Epithelial cell of proximal tubule (primary cell): ENCODE results near the gene LIME1. TPM values are rescaled to one million over a fixed set of nuclear protein-coding genes. Genes with fewer than 3 reads are reported as not detected.

Experiments used
- DNase-seq: peaks from one replicate; pipeline ENCODE4 v3.0.0-alpha.2; 2011; ENCODE audit warnings: low read depth
- H3K4me3 ChIP-seq: 2 replicates; pipeline ENCODE4 v1.5.1; 2011; ENCODE audit warnings: low read depth, mild to moderate bottlenecking, low read length
- total RNA-seq: library from RNA; depleted of rRNA; stranded (reverse); fragments of >200 nt; gene quantifications from 2 replicates; pipeline ENCODE4 v1.2.3, GENCODE V29; 2015
- TF ChIP-seq, protein P1 (sequence below): conservative IDR thresholded peaks from 2 replicates; pipeline ENCODE4 v1.5.1; 2012; ENCODE audit warnings: low read depth, mild to moderate bottlenecking, low read length

The LIME1 gene, protein sequence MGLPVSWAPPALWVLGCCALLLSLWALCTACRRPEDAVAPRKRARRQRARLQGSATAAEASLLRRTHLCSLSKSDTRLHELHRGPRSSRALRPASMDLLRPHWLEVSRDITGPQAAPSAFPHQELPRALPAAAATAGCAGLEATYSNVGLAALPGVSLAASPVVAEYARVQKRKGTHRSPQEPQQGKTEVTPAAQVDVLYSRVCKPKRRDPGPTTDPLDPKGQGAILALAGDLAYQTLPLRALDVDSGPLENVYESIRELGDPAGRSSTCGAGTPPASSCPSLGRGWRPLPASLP
- total RNA-seq, result 6.5 and 19.1 TPM in 2 replicates

DNA sequence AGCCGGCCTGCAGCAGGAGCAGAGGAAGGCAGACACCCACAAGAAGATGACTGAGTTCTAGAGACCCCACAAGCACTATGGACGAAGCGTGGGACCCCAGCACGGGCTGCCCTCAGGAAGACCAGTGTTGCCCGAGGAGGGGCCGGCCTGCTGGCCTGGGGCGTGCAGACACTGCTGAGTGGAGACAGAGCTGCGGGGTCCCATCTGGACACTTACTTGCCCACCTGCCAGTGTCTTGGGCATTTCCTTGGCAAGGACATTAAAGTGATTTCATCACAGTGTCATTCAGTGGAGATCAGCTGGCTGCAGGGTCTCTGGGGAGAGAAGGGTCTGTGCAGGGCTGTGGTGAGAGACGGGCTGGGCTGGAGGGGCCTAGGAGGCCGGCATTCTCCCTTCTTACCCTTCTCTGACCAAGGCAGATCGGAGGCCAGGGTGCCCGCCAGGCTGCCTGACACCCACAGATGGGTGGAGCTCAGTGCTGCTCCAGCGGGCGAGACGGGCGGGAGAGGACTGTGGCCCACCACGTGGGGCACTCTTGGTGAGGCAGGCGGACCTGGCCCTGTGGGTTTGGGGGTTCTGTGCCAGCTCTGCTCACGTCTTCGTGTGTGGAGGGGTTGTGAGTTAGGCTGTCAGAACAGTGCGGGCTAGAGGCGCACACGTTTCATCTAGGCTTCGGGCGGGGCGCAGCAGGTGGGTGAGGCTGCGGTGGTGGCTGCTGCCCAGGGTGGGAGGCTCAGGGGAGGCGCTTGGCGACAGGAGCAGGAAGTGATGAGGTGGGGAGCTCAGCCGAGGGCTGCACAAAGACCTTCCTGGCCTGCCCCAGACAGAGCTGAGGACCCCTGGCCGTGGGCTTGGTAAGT is at the start of gene LIME1:
LIME1 (plus strand) TSS at position 806 of the 860 bp plus-strand sequence. CDS start 886 bp downstream, outside the sequence.
- H3K4me3 ChIP-seq, result no peak within 1 kb of the TSS
- no peak for DNase-seq
- TF ChIP-seq, protein P1, sequence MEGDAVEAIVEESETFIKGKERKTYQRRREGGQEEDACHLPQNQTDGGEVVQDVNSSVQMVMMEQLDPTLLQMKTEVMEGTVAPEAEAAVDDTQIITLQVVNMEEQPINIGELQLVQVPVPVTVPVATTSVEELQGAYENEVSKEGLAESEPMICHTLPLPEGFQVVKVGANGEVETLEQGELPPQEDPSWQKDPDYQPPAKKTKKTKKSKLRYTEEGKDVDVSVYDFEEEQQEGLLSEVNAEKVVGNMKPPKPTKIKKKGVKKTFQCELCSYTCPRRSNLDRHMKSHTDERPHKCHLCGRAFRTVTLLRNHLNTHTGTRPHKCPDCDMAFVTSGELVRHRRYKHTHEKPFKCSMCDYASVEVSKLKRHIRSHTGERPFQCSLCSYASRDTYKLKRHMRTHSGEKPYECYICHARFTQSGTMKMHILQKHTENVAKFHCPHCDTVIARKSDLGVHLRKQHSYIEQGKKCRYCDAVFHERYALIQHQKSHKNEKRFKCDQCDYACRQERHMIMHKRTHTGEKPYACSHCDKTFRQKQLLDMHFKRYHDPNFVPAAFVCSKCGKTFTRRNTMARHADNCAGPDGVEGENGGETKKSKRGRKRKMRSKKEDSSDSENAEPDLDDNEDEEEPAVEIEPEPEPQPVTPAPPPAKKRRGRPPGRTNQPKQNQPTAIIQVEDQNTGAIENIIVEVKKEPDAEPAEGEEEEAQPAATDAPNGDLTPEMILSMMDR, result no peak

DNA sequence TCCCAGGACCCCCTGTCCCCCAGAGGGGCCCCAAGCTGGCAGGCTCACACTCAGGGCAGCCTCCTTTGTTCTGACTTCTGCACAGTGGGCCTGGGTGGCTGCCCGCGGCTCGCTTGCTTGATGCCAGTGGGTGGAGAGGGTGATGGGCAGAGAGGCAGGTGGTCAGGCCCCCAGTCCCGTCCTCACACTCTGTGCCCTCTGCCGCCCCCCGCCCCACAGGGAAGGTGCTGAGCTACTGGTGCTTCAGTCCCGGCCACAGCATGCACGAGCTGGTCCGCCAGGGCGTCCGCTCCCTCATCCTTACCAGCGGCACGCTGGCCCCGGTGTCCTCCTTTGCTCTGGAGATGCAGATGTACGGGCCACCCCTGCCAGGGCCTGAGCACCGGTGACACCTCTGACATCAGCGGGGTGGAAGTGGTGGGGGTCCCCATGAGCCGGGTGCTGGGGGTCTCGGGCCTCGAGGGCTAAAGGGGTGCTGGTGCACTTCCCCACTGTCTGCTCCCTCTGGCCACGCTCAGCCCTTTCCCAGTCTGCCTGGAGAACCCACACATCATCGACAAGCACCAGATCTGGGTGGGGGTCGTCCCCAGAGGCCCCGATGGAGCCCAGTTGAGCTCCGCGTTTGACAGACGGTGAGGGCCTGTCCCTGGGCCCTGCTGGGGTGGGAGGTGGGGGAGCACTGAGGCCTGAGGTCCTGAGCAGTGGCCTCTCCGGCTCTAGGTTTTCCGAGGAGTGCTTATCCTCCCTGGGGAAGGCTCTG is 48.9 kb upstream of the LIME1 start:
- no peak overlapping the region for H3K4me3 ChIP-seq
- no peak for DNase-seq
- TF ChIP-seq, protein P1, result no peak

DNA sequence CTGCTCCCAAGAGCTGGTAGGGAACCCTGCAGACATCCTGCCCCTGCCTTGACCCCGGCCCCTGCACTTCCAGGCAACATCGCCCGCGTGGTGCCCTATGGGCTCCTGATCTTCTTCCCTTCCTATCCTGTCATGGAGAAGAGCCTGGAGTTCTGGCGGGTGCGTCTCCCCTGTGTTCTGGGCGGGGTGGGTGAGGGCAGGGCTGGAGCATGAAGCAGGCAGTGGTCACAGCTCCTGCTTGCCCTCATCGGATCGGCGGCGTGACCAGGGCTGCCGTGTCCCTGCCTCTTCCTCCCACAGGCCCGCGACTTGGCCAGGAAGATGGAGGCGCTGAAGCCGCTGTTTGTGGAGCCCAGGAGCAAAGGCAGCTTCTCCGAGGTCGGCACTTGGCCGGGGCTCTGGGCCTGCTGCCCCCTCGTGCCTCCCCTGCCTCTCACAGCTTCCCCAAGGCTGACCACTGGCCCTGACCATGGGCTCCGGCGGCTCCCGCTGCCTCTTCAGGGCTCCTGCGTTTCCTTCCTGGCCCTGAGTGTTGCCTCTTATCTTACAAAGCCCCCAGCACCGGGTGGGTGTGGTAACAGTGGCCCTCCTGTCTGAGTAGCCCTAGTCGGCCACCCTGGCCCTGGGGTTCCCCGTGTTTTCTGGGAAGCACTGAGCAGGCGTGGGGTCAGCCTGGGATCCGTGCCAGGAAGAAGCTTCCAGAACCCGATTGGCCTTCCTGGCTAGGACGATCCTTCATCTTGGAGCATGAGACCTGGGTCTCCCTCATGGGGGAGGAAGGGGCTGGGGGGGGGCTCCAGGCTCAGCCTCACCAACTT is 48.0 kb upstream of the LIME1 start:
- H3K4me3 ChIP-seq, result no peak overlapping the region
- DNase-seq, result no peak
- TF ChIP-seq, protein P1, result no peak

DNA sequence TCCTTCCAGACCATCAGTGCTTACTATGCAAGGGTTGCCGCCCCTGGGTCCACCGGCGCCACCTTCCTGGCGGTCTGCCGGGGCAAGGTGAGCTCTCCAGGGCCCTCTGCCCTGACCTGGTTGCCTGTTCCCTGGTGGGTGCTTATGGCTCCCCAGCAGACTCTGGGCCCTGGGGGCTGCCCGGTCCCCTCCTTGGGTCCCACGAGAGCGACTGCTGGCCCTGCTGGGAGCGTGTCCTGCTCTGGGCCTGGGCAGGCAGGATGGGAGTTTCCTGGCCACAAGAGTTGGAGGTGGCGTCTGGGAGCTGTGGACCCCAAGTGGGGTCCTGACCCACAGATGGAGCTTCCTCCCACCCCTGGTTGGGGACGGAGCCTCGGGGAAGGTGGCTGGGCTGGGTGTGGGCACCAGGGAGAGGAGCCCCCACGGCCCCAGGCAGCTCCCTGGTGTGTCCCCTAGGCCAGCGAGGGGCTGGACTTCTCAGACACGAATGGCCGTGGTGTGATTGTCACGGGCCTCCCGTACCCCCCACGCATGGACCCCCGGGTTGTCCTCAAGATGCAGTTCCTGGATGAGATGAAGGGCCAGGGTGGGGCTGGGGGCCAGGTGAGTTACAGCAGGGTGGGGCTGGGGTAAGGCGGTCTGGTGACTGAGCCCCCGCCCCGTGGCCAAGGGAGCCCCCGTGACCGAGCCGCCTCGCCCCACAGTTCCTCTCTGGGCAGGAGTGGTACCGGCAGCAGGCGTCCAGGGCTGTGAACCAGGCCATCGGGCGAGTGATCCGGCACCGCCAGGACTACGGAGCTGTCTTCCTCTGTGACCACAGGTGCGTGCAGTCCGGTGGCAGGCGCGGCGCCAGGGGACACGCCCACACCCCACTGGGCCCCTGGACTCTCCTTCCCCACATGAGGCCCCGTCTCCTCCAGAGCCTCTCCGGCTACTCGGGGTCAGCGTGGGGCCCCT is 47.1 kb upstream of the LIME1 start:
- DNase-seq, result no peak
- H3K4me3 ChIP-seq, result no peak overlapping the region
- TF ChIP-seq, protein P1, result no peak

DNA sequence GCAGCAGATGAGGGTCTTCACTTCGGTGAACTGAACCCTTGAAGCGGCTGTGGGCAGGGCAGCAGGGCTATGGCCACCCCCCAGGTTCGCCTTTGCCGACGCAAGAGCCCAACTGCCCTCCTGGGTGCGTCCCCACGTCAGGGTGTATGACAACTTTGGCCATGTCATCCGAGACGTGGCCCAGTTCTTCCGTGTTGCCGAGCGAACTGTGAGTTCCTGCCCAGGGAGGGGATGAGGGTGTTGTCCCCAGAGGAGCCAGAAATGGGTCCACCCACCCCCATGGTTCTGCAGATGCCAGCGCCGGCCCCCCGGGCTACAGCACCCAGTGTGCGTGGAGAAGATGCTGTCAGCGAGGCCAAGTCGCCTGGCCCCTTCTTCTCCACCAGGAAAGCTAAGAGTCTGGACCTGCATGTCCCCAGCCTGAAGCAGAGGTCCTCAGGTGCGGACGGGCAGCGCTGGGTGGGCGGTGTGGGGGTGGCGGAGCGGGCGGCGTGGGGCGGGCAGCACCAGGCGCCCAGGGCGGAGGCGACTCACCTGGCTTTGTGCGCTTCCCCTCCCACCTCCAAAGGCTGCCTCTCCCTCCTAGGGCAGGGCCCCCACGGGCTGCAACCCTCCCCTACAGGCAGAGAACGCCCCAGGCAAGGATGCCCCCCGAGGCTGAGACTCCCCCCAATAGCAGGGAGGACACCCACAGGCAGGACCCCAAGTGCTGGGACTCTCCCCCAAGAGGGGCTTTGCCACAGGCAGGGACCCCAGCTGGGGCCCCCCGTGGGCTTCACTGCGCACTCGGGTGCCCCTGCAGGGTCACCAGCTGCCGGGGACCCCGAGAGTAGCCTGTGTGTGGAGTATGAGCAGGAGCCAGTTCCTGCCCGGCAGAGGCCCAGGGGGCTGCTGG is 46.2 kb upstream of the LIME1 start:
- TF ChIP-seq, protein P1, result no peak
- no peak for DNase-seq
- no peak overlapping the region for H3K4me3 ChIP-seq
